ENCODE data around the gene ADTRP.
"Not testable (repeated sequence)": the region's sequence is repeated elsewhere in the genome, so short reads cannot be mapped to it uniquely, and the experiment has no call there.

The ADTRP gene

GRCh38 chr6:11810039-11810541 lies 31.5 kb upstream of the ADTRP start:
- Histone ChIP-seq H3K9ac (ENCODE audit: low read depth, low read length) (no peak overlapping the region), H3K36me3 (ENCODE audit: insufficient read depth, low read length) (no peaks in the 10 kb centered on the region), H3K9me3 (ENCODE audit: control insufficient read depth, insufficient read depth, low read length) (no peaks in the 10 kb centered on the region), H3K4me1 (ENCODE audit: insufficient read depth, low read length) (peaks cover 10% of the 10 kb centered on the region; the same call in 1 of the 2 replicates)

- Histone ChIP-seq H3K36me3 (ENCODE audit: insufficient read depth, low read length) (no peaks in the 10 kb centered on the region), H3K9me3 (ENCODE audit: control insufficient read depth, insufficient read depth, low read length) (no peaks in the 10 kb centered on the region), H3K9ac (ENCODE audit: low read depth, low read length) (no peak overlapping the region), H3K4me1 (ENCODE audit: insufficient read depth, low read length) (peaks cover 18% of the 10 kb centered on the region)
These were observed 29.5 kb upstream of the ADTRP start for GRCh38 chr6:11808054-11808453.

- no peak overlapping the region for H3K9ac ChIP-seq (ENCODE audit: low read depth, low read length)
- H3K4me1 ChIP-seq (ENCODE audit: insufficient read depth, low read length), result peaks cover 18% of the 10 kb centered on the region
- no peaks in the 10 kb centered on the region for H3K9me3 ChIP-seq (ENCODE audit: control insufficient read depth, insufficient read depth, low read length)
- no peaks in the 10 kb centered on the region for H3K36me3 ChIP-seq (ENCODE audit: insufficient read depth, low read length)
These were observed 28.1 kb upstream of the ADTRP start for GRCh38 chr6:11806561-11807317.

- peak overlapping the region; percentile 2; the same call in 1 of the 2 replicates for H3K9ac ChIP-seq (ENCODE audit: low read depth, low read length)
These were observed 26.9 kb upstream of the ADTRP start for GRCh38 chr6:11805259-11806053.

GRCh38 chr6:11804701-11805100 lies 26.1 kb upstream of the ADTRP start:
- Histone ChIP-seq H3K4me1 (ENCODE audit: insufficient read depth, low read length) (peaks cover 18% of the 10 kb centered on the region), H3K9me3 (ENCODE audit: control insufficient read depth, insufficient read depth, low read length) (no peaks in the 10 kb centered on the region), H3K36me3 (ENCODE audit: insufficient read depth, low read length) (no peaks in the 10 kb centered on the region), H3K9ac (ENCODE audit: low read depth, low read length) (no peak overlapping the region)

More at GRCh38 chr6:11805259-11806053, 26.9 kb upstream of the ADTRP start:
- H3K4me1 ChIP-seq (ENCODE audit: insufficient read depth, low read length), result peaks cover 18% of the 10 kb centered on the region
- no peaks in the 10 kb centered on the region for H3K9me3 ChIP-seq (ENCODE audit: control insufficient read depth, insufficient read depth, low read length)
- no peaks in the 10 kb centered on the region for H3K36me3 ChIP-seq (ENCODE audit: insufficient read depth, low read length)

GRCh38 chr6:11804135-11804534 lies 25.5 kb upstream of the ADTRP start:
- no peak overlapping the region for H3K9ac ChIP-seq (ENCODE audit: low read depth, low read length)
- no peaks in the 10 kb centered on the region for H3K9me3 ChIP-seq (ENCODE audit: control insufficient read depth, insufficient read depth, low read length)
- no peaks in the 10 kb centered on the region for H3K36me3 ChIP-seq (ENCODE audit: insufficient read depth, low read length)
- H3K4me1 ChIP-seq (ENCODE audit: insufficient read depth, low read length), result peaks cover 18% of the 10 kb centered on the region

- Histone ChIP-seq H3K36me3 (ENCODE audit: insufficient read depth, low read length) (no peaks in the 10 kb centered on the region), H3K9ac (ENCODE audit: low read depth, low read length) (no peak overlapping the region), H3K9me3 (ENCODE audit: control insufficient read depth, insufficient read depth, low read length) (no peaks in the 10 kb centered on the region), H3K4me1 (ENCODE audit: insufficient read depth, low read length) (peaks cover 18% of the 10 kb centered on the region)
These were observed 25.0 kb upstream of the ADTRP start for GRCh38 chr6:11803591-11803971.

- no peaks in the 10 kb centered on the region for H3K36me3 ChIP-seq (ENCODE audit: insufficient read depth, low read length)
- no peak overlapping the region for H3K9ac ChIP-seq (ENCODE audit: low read depth, low read length)
- no peaks in the 10 kb centered on the region for H3K9me3 ChIP-seq (ENCODE audit: control insufficient read depth, insufficient read depth, low read length)
- peaks cover 22% of the 10 kb centered on the region for H3K4me1 ChIP-seq (ENCODE audit: insufficient read depth, low read length)
These were observed 24.4 kb upstream of the ADTRP start for GRCh38 chr6:11802886-11803590.

GRCh38 chr6:11800531-11800930 lies 21.9 kb upstream of the ADTRP start:
- H3K9me3 ChIP-seq (ENCODE audit: control insufficient read depth, insufficient read depth, low read length); H3K36me3 ChIP-seq (ENCODE audit: insufficient read depth, low read length); H3K9ac ChIP-seq (ENCODE audit: low read depth, low read length): not testable (repeated sequence)
- H3K4me1 ChIP-seq (ENCODE audit: insufficient read depth, low read length), result peaks cover 14% of the 10 kb centered on the region

- no peak overlapping the region for H3K9ac ChIP-seq (ENCODE audit: low read depth, low read length)
- no peaks in the 10 kb centered on the region for H3K9me3 ChIP-seq (ENCODE audit: control insufficient read depth, insufficient read depth, low read length)
These were observed 19.9 kb upstream of the ADTRP start for GRCh38 chr6:11798538-11798937.

GRCh38 chr6:11798096-11798495 lies 19.5 kb upstream of the ADTRP start:
- no peaks in the 10 kb centered on the region for H3K36me3 ChIP-seq (ENCODE audit: insufficient read depth, low read length)
- peaks cover 4% of the 10 kb centered on the region for H3K4me1 ChIP-seq (ENCODE audit: insufficient read depth, low read length)
- no peaks in the 10 kb centered on the region for H3K9me3 ChIP-seq (ENCODE audit: control insufficient read depth, insufficient read depth, low read length)
- H3K9ac ChIP-seq (ENCODE audit: low read depth, low read length), result no peak overlapping the region

More at GRCh38 chr6:11798538-11798937, 19.9 kb upstream of the ADTRP start:
- H3K36me3 ChIP-seq (ENCODE audit: insufficient read depth, low read length), result no peaks in the 10 kb centered on the region
- peaks cover 4% of the 10 kb centered on the region for H3K4me1 ChIP-seq (ENCODE audit: insufficient read depth, low read length)

GRCh38 chr6:11796829-11797228 lies 18.2 kb upstream of the ADTRP start:
- Histone ChIP-seq H3K9me3 (ENCODE audit: control insufficient read depth, insufficient read depth, low read length) (no peaks in the 10 kb centered on the region), H3K36me3 (ENCODE audit: insufficient read depth, low read length) (no peaks in the 10 kb centered on the region), H3K9ac (ENCODE audit: low read depth, low read length) (no peak overlapping the region), H3K4me1 (ENCODE audit: insufficient read depth, low read length) (peaks cover 7% of the 10 kb centered on the region)

GRCh38 chr6:11795403-11795802 lies 16.8 kb upstream of the ADTRP start:
- Histone ChIP-seq H3K4me1 (ENCODE audit: insufficient read depth, low read length) (peaks cover 15% of the 10 kb centered on the region), H3K36me3 (ENCODE audit: insufficient read depth, low read length) (no peaks in the 10 kb centered on the region), H3K9me3 (ENCODE audit: control insufficient read depth, insufficient read depth, low read length) (no peaks in the 10 kb centered on the region), H3K9ac (ENCODE audit: low read depth, low read length) (no peak overlapping the region)

GRCh38 chr6:11793277-11793676 lies 14.7 kb upstream of the ADTRP start:
- Histone ChIP-seq H3K9me3 (ENCODE audit: control insufficient read depth, insufficient read depth, low read length) (no peaks in the 10 kb centered on the region), H3K4me1 (ENCODE audit: insufficient read depth, low read length) (peaks cover 25% of the 10 kb centered on the region), H3K9ac (ENCODE audit: low read depth, low read length) (no peak overlapping the region), H3K36me3 (ENCODE audit: insufficient read depth, low read length) (no peaks in the 10 kb centered on the region)

All from ES-I3 (cell line).